Thymus (tissue), 11 donors: Measurements from ENCODE around the gene CROCC. TPM values are rescaled to one million over a fixed set of nuclear protein-coding genes. Genes with fewer than 3 reads are reported as not detected.
A peak's percentile ranks its signal among the peaks of the same experiment; 100 is the strongest.
"Not testable (repeated sequence)": the region's sequence is repeated elsewhere in the genome, so short reads cannot be mapped to it uniquely, and the experiment has no call there.

Source experiments
- DNase-seq, 9 donors: peaks; one replicate each; pipeline ENCODE4 v3.0.0-alpha.2; 2013; ENCODE audit warnings: low spot score in 9 of 9, low read depth in 6 of 9, missing footprints in 1 of 9
- H3K27ac ChIP-seq, 2 donors: one replicate each; pipeline ENCODE4 v1.5.1; 2013; ENCODE audit warnings: control low read depth in 1 of 2, low read depth in 1 of 2, low read length in 1 of 2, mild to moderate bottlenecking in 1 of 2, moderate library complexity in 1 of 2
- H3K27me3 ChIP-seq, 2 donors: one replicate each; pipeline ENCODE4 v1.5.1; 2013; ENCODE audit warnings: low read length in 1 of 2; ENCODE audit not compliant: control insufficient read depth in 2 of 2, insufficient read depth in 1 of 2
- H3K36me3 ChIP-seq, 2 donors: one replicate each; pipeline ENCODE4 v1.5.1; 2013; ENCODE audit warnings: low read length in 1 of 2, mild to moderate bottlenecking in 1 of 2, moderate library complexity in 1 of 2; ENCODE audit not compliant: control insufficient read depth in 2 of 2, insufficient read depth in 2 of 2
- H3K4me1 ChIP-seq, 2 donors: one replicate each; pipeline ENCODE4 v1.5.1; 2013; ENCODE audit warnings: low read length in 2 of 2; ENCODE audit not compliant: control insufficient read depth in 2 of 2, insufficient read depth in 2 of 2
- H3K4me3 ChIP-seq, 2 donors: one replicate each; pipeline ENCODE4 v1.5.1; 2013; ENCODE audit warnings: low read length in 2 of 2, control low read depth in 1 of 2, mild to moderate bottlenecking in 1 of 2
- H3K9me3 ChIP-seq, 2 donors: one replicate each; pipeline ENCODE4 v1.5.1; 2013; ENCODE audit warnings: low read length in 1 of 2, mild to moderate bottlenecking in 1 of 2; ENCODE audit not compliant: control insufficient read depth in 2 of 2, insufficient read depth in 1 of 2
- WGBS: extraction: QIAGEN DNeasy Blood & Tissue Kit; methylation state at CpG from one replicate; pipeline ENCODE4 v1.1.7; 2013; 5-methylcytosine and 5-hydroxymethylcytosine counted together
- polyA plus RNA-seq: library from polyadenylated mRNA; stranded (reverse); fragments of 200-250 nt; gene quantifications from one replicate; pipeline ENCODE4 v1.2.3, GENCODE V29; 2013
- total RNA-seq: library from RNA; stranded (reverse); fragments of 120-200 nt; gene quantifications from one replicate; pipeline ENCODE4 v1.2.4, GENCODE V29; 2013
- donor health status: healthy.

The CROCC gene
- total and polyA plus RNA-seq, 2 donors, result 9.4 to 97.1 TPM

- peak overlapping the region; percentile 32 to 38 for H3K4me3 ChIP-seq
- H3K9me3 ChIP-seq, H3K36me3 ChIP-seq, DNase-seq: not testable (repeated sequence)
- H3K4me1 ChIP-seq, result peaks cover 0 to 13% of the 10 kb centered on the region in 2 donors
- WGBS, result 3% methylated on average over 6 of the region's 6 CpGs
- H3K27ac ChIP-seq, result peak overlapping the region; percentile 31 to 69
- peaks cover 0 to 28% of the 10 kb centered on the region in 2 donors for H3K27me3 ChIP-seq
Observed at GRCh38 chr1:16895233-16895597, 26.5 kb upstream of the CROCC start.

- peaks cover 0 to 23% of the 10 kb centered on the region in 2 donors for H3K27me3 ChIP-seq
- not testable (repeated sequence) for H3K36me3 ChIP-seq, H3K9me3 ChIP-seq
- 0% methylated on average over 31 of the region's 39 CpGs for WGBS
- H3K4me3 ChIP-seq, result peak within 1 kb of the TSS; percentile 36 to 38
- DNase-seq, result peak in 8 of 9 donors; percentile 73 to 93 (median 86)
- peaks cover 0 to 14% of the 10 kb centered on the region in 2 donors for H3K4me1 ChIP-seq
- peak within 1 kb of the TSS; percentile 89 to 92 for H3K27ac ChIP-seq
Observed at GRCh38 chr1:16895598-16896315, 26.0 kb upstream of the CROCC start, which contains the start of gene RNU1-2. TSS of gene RNU1-2 (plus strand) at chr1:16895980.

- not testable (repeated sequence) for H3K36me3 ChIP-seq, H3K9me3 ChIP-seq
- Histone ChIP-seq H3K27me3 (peaks cover 0 to 15% of the 10 kb centered on the region in 2 donors), H3K27ac (peak overlapping the region; percentile 79 to 80), H3K4me3 (peak overlapping the region; percentile 36 to 38), H3K4me1 (peaks cover 2 to 21% of the 10 kb centered on the region in 2 donors)
- WGBS, result 37% methylated on average over 21 of the region's 24 CpGs
- peak in 2 of 9 donors; percentile 51 to 62 for DNase-seq
Observed at GRCh38 chr1:16896316-16897055, 25.2 kb upstream of the CROCC start.

- not testable (repeated sequence) for H3K27me3 ChIP-seq, H3K36me3 ChIP-seq, H3K27ac ChIP-seq, DNase-seq, H3K9me3 ChIP-seq, H3K4me3 ChIP-seq
- 86% methylated on average over 1 of the region's 1 CpG for WGBS
- peaks cover 2 to 24% of the 10 kb centered on the region in 2 donors for H3K4me1 ChIP-seq
Observed at GRCh38 chr1:16897653-16898052, 24.1 kb upstream of the CROCC start.

GRCh38 chr1:16898298-16898697, 23.4 kb upstream of the CROCC start:
- H3K4me3 ChIP-seq, H3K36me3 ChIP-seq, H3K27me3 ChIP-seq, H3K27ac ChIP-seq, H3K9me3 ChIP-seq, DNase-seq: not testable (repeated sequence)
- H3K4me1 ChIP-seq, result peaks cover 2 to 29% of the 10 kb centered on the region in 2 donors

GRCh38 chr1:16899020-16899419, 22.7 kb upstream of the CROCC start:
- H3K9me3 ChIP-seq, DNase-seq, H3K27me3 ChIP-seq, H3K27ac ChIP-seq, H3K4me3 ChIP-seq, H3K36me3 ChIP-seq: not testable (repeated sequence)
- WGBS, result 95% methylated on average over 2 of the region's 2 CpGs
- H3K4me1 ChIP-seq, result peaks cover 2 to 35% of the 10 kb centered on the region in 2 donors

- H3K27ac ChIP-seq, result no peak overlapping the region
- 78% methylated on average over 2 of the region's 2 CpGs for WGBS
- no peaks in the 10 kb centered on the region for H3K36me3 ChIP-seq
- no peaks in the 10 kb centered on the region for H3K27me3 ChIP-seq
- peak in 2 of 9 donors; percentile 54 to 55 for DNase-seq
- no peak overlapping the region for H3K4me3 ChIP-seq
- peaks cover 2 to 49% of the 10 kb centered on the region in 2 donors for H3K4me1 ChIP-seq
- H3K9me3 ChIP-seq, result peaks cover 0 to 4% of the 10 kb centered on the region in 2 donors
Observed at GRCh38 chr1:16900751-16901150, 21.0 kb upstream of the CROCC start.

- DNase-seq, H3K27me3 ChIP-seq, H3K4me3 ChIP-seq, H3K36me3 ChIP-seq: not testable (repeated sequence)
- H3K4me1 ChIP-seq, result peaks cover 6 to 53% of the 10 kb centered on the region in 2 donors
- 14% methylated on average over 2 of the region's 2 CpGs for WGBS
- H3K9me3 ChIP-seq, result peaks cover 0 to 11% of the 10 kb centered on the region in 2 donors
- peak overlapping the region in 1 of 2 donors; percentile 15 for H3K27ac ChIP-seq
Observed at GRCh38 chr1:16901371-16901770, 20.4 kb upstream of the CROCC start.

- H3K4me3 ChIP-seq, result no peak overlapping the region
- H3K36me3 ChIP-seq, result no peaks in the 10 kb centered on the region
- no peaks in the 10 kb centered on the region for H3K27me3 ChIP-seq
- WGBS, result 96% methylated on average over 2 of the region's 2 CpGs
- H3K9me3 ChIP-seq, result peaks cover 0 to 18% of the 10 kb centered on the region in 2 donors
- no peak for DNase-seq
- peak overlapping the region in 1 of 2 donors; percentile 96 for H3K27ac ChIP-seq
- peaks cover 7 to 52% of the 10 kb centered on the region in 2 donors for H3K4me1 ChIP-seq
Observed at GRCh38 chr1:16903054-16903453, 18.7 kb upstream of the CROCC start.
